OCI-LY3 (cell line): ENCODE data around the gene XPO6.

ENCODE experiments used
- H2AFZ ChIP-seq: fragments of 200-600, 300-600 bp; shearing (Covaris generic); 2 replicates; pipeline ENCODE4 v1.6.0; 2014; ENCODE audit warnings: antibody characterized with exemption, low read depth, low read length
- H3K27ac ChIP-seq: fragments of 200-600, 300-600 bp; sonication (generic); 2 replicates; pipeline ENCODE4 v1.5.1; 2014; ENCODE audit warnings: mild to moderate bottlenecking, low read length, moderate library complexity, mixed read lengths
- H3K27me3 ChIP-seq: fragments of 200-600, 300-600 bp; sonication (generic); 2 replicates; pipeline ENCODE4 v1.6.1; 2014; ENCODE audit warnings: low read depth, low read length, mixed read lengths
- H3K36me3 ChIP-seq: fragments of 200-600, 300-600 bp; sonication (generic); replicated peaks from 2 replicates; pipeline ENCODE3; 2014; ENCODE audit warnings: low read depth, low read length, mixed read lengths
- H3K4me1 ChIP-seq: fragments of 300-600, 200-600 bp; sonication (generic); 2 replicates; pipeline ENCODE4 v1.6.1; 2014; ENCODE audit warnings: low read length, mixed read lengths
- H3K4me2 ChIP-seq: fragments of 200-600, 300-600 bp; sonication (generic); 2 replicates; pipeline ENCODE4 v1.6.1; 2014; ENCODE audit warnings: low read length, mixed read lengths
- H3K4me3 ChIP-seq: fragments of 300-600, 200-600 bp; sonication (generic); 2 replicates; pipeline ENCODE4 v1.5.1; 2014; ENCODE audit warnings: antibody characterized with exemption, mild to moderate bottlenecking, low read length, moderate library complexity
- H3K79me2 ChIP-seq: fragments of 300-600, 200-600 bp; shearing (Covaris generic); 2 replicates; pipeline ENCODE4 v1.6.1; 2014; ENCODE audit warnings: mild to moderate bottlenecking, low read length, mixed read lengths
- H3K9ac ChIP-seq: fragments of 300-600, 200-600 bp; shearing (Covaris generic); 2 replicates; pipeline ENCODE4 v1.6.0; 2014; ENCODE audit warnings: mild to moderate bottlenecking, low read length, moderate library complexity
- H3K9me3 ChIP-seq: fragments of 200-600, 300-600 bp; shearing (Covaris generic); 2 replicates; pipeline ENCODE4 v1.6.1; 2014; ENCODE audit warnings: low read length, mixed read lengths; ENCODE audit not compliant: insufficient read depth
- H4K20me1 ChIP-seq: fragments of 200-600, 300-600 bp; sonication (generic); 2 replicates; pipeline ENCODE4 v1.6.1; 2016; ENCODE audit warnings: low read length, mixed read lengths; ENCODE audit not compliant: insufficient read depth
- CTCF ChIP-seq: fragments of 200-600, 300-600 bp; sonication (generic); IDR thresholded peaks from 2 replicates; pipeline ENCODE4 v1.5.1; 2014; ENCODE audit warnings: antibody characterized with exemption, low read length, low read depth
- EZH2phosphoT487 ChIP-seq: fragments of 200-600 bp; shearing (Covaris generic); IDR thresholded peaks from 2 replicates; pipeline ENCODE4 v1.6.1; 2018; ENCODE audit warnings: antibody characterized with exemption, mixed run types, low read depth

XPO6 gene

GRCh38 chr16:28103516-28104170 lies 108.1 kb downstream of the XPO6 start:
- no peaks in the 10 kb centered on the region for H3K27me3 ChIP-seq
- no peaks in the 10 kb centered on the region for H3K4me1 ChIP-seq
- H3K79me2 ChIP-seq: peaks cover 4% of the 10 kb centered on the region; the same call in 1 of the 2 replicates
- H3K36me3 ChIP-seq: peaks cover 87% of the 10 kb centered on the region
- no peaks in the 10 kb centered on the region for H3K9me3 ChIP-seq
- peaks cover 7% of the 10 kb centered on the region; the same call in 1 of the 2 replicates for H4K20me1 ChIP-seq
- H3K4me3 ChIP-seq: no peak overlapping the region
- TF ChIP-seq CTCF (no peak), EZH2phosphoT487 (no peak)
- no peak overlapping the region for H2AFZ ChIP-seq
- H3K4me2 ChIP-seq: no peak overlapping the region
- H3K27ac ChIP-seq: no peak overlapping the region
- H3K9ac ChIP-seq: no peak overlapping the region

DNA sequence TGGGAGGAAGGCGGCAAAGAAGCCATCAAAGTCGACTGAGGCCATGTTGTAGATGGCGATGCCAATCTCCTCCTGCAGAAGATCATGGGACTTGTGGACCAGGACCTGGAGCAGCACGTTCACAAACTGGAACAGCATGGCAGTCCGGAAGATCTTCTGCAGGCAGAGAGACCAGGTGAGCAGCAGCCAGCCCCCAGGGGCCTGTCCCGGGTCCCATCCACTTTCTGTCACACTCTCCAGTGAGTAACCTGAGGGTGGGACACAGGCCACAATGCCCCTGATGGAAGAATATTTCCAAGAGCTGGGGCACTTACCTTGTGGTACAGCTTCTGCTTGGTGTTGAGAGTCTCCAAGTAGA lies 110.3 kb downstream of the XPO6 start:
- no peaks in the 10 kb centered on the region for H3K27me3 ChIP-seq
- TF ChIP-seq EZH2phosphoT487 (no peak), CTCF (no peak)
- no peak overlapping the region for H2AFZ ChIP-seq
- no peak overlapping the region for H3K4me2 ChIP-seq
- no peaks in the 10 kb centered on the region for H3K9me3 ChIP-seq
- 0 out of 2 replicates have a peak, but pooled peaks cover 8% of the 10 kb centered on the region for H4K20me1 ChIP-seq
- no peak overlapping the region for H3K9ac ChIP-seq
- H3K27ac ChIP-seq: no peak overlapping the region
- H3K79me2 ChIP-seq: no peaks in the 10 kb centered on the region; the same call in 1 of the 2 replicates
- H3K36me3 ChIP-seq: peaks cover 82% of the 10 kb centered on the region
- no peak overlapping the region for H3K4me3 ChIP-seq
- no peaks in the 10 kb centered on the region for H3K4me1 ChIP-seq

GRCh38 chr16:28100810-28101532 lies 110.8 kb downstream of the XPO6 start:
- Histone ChIP-seq H3K79me2 (no peaks in the 10 kb centered on the region), H3K9ac (no peak overlapping the region), H3K4me3 (no peak overlapping the region), H4K20me1 (0 out of 2 replicates have a peak, but pooled peaks cover 8% of the 10 kb centered on the region), H3K27ac (no peak overlapping the region), H3K9me3 (no peaks in the 10 kb centered on the region), H3K27me3 (no peaks in the 10 kb centered on the region), H3K36me3 (peaks cover 77% of the 10 kb centered on the region), H3K4me2 (no peak overlapping the region), H2AFZ (no peak overlapping the region), H3K4me1 (no peaks in the 10 kb centered on the region)
- TF ChIP-seq CTCF (no peak), EZH2phosphoT487 (no peak)

GRCh38 chr16:28098959-28099945 lies 112.5 kb downstream of the XPO6 start:
- H4K20me1 ChIP-seq: 0 out of 2 replicates have a peak, but pooled peaks cover 8% of the 10 kb centered on the region
- H3K36me3 ChIP-seq: peaks cover 60% of the 10 kb centered on the region
- no peak overlapping the region for H2AFZ ChIP-seq
- H3K4me3 ChIP-seq: no peak overlapping the region
- no peak for TF ChIP-seq CTCF
- no peak overlapping the region for H3K4me2 ChIP-seq
- H3K79me2 ChIP-seq: no peaks in the 10 kb centered on the region
- no peaks in the 10 kb centered on the region for H3K9me3 ChIP-seq
- no peaks in the 10 kb centered on the region for H3K27me3 ChIP-seq
- H3K27ac ChIP-seq: no peak overlapping the region
- H3K4me1 ChIP-seq: no peaks in the 10 kb centered on the region
- H3K9ac ChIP-seq: no peak overlapping the region
